HG03354 (cell line): ENCODE results near the gene OFD1.

Experiments used
- ATAC-seq: cut with Tn5 transposase; IDR thresholded peaks from one replicate; pipeline ENCODE4 v1.9.1; 2021; ENCODE audit warnings: mild to moderate bottlenecking; ENCODE audit not compliant: unreplicated experiment, poor library complexity, severe bottlenecking

Gene OFD1

DNA sequence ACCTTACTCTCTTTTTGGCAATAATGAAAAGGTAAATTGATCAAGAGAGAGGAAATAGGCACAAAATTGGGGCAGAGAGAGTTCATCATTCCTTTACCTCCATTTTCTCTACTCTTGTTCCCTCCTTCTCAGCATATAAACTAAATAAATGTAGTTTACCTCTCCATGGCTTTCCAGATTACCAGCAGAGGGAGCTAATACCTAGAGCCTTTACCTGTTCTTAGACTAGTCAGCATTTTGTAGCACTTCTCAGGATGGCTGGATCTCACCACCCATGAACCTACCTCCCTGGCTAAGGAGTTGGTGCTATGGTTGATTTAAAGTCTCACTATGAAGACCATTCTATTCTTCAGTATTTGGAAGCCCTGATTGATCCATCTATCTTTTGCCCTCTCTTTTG is 15.7 kb downstream of the OFD1 start:
- ATAC-seq: peak; percentile 40

DNA sequence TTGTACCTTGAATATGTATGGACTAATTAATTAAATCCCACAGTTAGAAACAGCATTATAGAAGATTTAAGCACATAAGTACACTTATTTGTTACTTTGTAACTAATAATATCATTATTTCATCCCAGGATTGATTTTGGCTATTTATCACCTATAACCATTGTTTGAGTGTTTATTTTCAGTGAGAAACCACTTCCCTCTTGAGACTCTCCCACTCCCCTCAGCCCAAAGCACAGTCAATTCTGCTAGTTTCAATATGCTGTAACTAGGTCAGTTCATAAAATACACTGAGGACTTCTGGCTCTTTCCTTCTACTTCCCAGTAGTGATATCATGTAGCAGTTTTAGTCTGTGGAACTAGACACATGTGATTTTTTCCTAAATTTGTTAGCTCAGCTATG is 16.3 kb downstream of the OFD1 start:
- peak; percentile 53 for ATAC-seq

DNA sequence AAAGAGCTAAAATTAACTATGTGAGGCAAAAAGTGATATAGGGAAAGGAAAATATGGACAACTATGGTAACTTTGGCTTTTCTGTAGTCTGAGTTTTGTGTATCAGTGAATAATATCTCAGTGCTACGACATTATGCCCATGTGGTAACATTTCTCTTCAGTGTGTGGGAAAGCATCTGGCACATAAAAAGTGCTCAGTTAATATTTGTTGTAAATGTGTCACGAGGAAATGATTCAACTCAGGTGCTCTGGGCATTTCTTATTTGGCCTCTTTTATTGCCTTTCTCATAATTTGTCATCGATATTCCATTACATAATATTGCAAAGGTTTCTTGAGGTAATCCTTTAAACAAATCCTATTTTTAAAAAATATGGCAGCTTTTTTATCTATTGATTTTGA is 17.6 kb downstream of the OFD1 start:
- no peak for ATAC-seq

DNA sequence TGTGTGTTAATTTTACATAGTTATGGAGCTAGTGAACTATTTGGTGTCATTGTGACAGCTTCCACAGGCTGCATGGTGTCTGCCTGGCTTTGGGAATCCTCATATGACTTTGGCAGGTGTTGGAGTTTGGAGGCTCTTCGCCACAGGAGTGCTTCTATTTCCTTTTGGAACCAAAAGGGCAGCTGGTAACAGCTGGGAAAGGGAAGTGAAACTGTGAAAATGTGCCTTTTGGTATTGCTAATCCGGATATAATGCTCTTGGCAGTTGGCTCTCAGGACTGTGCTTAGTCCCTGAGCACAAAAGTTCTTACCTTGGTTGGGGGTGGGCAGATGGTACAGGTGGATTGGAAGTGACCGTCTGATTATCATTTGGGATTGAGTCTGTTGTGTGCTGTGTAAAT is 18.1 kb downstream of the OFD1 start:
- peak; percentile 74 for ATAC-seq

DNA sequence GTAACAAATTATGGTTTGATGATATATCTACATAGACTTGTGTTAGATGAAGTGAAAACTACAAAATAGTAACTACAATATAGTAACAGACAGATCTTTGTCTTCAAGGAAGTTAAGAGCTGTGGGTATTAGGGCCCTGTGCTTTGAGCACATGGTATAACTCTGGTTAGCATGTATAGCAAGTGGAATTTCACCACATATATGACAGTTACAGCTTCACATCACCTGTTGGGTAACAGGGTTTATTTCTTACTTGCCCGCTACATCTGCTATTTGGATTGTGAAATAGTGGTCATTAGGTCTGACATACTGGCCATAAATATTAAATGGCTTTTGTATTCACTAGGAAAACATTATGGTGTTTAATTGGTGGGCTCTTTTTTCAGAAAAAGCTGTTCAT is 20.2 kb downstream of the OFD1 start:
- no peak for ATAC-seq

DNA sequence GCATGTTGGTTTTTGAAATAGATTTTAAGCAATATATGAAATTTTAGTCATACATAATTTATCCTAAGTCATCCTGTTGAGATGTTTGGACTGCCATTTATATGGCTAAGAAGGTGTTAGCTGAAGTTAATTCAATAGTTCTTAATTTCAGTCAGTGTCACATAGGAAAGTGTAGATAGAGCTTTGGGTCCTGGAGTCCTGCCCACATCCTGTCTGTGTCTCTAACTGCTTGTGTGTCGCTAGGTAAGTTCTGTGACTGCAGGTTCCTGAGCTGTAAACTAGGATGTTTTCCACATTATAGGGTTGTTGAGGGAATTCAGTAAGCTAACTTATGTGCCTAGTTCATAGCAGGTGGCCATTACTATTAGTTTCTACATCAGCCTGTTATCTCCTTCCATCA is 20.7 kb downstream of the OFD1 start:
- ATAC-seq: no peak

DNA sequence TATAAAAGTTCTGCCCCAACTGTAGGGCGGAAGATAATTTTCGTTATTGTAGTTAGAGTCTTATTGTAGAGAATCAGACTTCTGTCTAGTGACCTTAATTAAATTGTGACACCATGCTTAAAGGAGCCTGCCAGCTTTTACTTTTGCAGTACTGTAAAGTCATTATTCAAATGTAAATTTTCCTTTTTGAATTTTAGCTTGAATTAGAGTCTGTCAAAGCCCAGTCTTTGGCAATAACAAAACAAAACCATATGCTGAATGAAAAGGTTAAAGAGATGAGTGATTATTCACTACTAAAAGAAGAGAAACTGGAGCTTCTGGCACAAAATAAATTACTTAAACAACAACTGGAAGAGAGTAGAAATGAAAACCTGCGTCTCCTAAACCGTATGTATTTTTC is 21.8 kb downstream of the OFD1 start:
- ATAC-seq: no peak

DNA sequence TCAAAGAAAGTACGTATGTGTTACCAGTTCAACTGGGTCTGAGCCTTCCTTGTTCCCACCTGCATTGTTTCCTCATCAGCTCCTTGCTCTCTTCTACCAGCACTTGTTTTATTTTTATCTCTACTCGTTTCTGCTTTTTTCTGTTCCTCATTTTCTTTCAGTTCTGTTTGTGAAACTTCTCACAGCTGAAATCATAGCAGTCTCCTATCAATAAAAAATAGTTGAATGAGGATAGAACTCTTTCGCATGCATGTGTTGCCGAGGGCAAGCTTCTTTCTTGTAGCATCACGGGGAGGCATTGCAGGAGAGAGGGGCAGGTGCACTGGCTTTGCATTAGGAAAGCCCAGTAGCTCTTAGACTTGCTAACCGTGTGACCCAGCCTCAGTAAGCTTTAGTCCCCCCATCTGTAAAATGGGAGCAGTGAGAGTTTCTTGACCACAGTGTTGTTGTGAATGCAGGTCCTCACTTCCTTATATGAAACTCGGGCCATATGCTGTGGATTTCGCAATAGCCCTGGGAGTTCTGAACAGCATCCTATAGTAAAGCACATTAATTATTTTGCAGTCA is 24.7 kb downstream of the OFD1 start:
- peak; percentile 71 for ATAC-seq

DNA sequence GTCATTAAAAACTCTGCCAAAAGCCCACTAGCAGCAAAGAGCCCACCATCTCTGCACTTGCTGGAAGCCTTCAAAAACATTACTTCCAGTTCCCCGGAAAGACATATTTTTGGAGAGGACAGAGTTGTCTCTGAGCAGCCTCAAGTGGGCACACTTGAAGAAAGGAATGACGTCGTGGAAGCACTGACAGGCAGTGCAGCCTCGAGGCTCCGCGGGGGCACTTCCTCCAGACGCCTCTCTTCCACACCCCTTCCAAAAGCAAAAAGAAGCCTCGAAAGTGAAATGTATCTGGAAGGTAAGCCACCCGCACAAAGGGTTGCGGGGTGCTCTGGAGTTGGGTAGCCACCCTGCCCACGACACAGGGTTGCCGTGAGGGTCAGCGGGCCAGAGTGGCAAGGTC is 25.9 kb downstream of the OFD1 start:
- ATAC-seq: no peak

DNA sequence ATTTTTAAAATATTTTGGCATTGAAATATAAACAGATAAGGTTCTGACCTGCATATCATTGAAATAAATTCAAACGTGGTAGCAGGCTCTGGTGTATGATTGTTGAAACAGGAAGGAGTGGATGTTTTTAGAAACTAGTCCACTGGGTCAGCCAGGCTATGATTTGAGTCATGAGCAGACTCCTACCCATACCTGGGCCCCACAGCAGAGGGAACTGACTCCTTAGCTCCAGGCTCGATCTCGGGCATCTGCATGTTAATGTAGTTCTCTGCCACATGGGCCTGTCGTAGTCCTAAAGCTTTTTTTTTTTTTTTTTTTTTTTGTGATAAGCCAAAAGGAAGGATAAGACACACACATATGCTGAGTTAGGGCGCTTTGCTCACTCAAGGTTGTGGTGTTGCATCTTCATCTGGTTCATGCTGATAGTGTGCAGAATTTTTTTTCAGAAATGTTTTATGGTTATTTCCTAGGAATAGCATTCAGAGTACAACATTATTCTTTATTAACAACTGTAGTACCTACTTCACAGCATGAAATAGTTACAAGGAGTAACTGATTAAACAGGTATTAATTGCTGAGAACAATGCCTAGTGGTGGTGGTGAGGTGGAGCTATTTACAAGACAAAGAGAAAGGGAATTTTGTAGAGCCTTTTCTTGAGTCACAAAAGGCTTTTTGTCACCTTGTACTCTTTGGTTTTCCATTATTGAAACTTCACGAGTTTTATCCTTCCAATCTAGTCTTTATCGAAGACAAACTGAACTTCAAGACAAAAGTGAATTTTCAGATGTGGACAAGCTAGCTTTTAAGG is 27.3 kb downstream of the OFD1 start:
- peak; percentile 63 for ATAC-seq

DNA sequence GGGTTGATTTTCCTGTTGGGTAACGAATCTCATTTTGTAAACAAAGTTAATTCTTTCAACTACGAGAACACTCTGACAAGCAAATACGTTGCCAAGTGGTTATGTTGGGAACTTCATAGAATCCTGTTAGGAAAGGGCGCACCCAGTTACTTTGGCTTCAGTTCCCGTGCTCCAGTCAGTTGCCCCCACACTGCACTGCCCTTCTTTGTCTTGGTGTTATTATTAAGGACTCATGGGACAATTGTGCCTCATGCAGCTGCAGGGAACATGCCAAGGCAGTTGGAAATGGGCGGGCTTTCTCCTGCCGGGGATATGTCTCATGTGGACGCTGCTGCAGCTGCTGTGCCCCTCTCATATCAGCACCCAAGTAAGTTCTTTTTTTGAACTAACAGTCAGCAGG is 28.9 kb downstream of the OFD1 start:
- no peak for ATAC-seq

DNA sequence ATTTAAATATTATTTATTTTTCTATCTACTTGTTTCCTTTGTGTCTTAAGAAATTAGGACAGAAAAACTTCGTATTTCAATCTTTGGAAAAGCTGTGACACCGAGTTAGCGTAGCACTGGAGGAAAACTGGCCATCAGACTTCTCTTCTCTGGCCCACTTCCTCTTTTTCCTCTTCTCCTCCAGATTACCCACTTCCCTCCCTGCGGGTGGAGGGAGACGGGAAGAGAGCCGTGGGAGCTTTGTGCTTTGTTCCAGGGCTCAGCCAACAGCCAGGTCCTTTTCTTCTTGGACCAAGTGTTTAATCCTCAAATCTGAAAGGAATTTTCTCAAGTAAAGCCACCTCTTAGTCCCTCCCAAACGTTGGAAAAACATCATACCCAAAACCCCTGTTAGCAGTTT is 29.7 kb downstream of the OFD1 start:
- ATAC-seq: no peak

DNA sequence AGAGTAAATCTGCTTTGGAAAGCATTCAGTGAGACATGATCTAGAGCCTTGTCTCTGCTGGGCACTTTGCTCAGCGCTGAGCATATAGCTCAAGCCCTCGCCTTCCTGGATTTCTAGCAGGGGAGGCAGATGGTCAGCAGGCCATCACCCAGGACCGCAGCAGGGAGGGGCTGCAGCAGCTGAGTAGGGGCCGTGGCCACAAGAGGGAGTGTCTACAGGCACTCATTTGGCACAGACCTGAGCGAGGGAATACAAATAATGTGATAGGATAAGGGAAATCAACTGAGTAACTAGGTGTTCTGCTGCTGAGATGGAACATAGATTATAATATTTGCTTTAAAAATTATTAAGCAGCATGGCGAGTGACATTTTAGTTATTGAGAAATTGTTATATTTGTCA is 30.2 kb downstream of the OFD1 start:
- ATAC-seq: no peak

DNA sequence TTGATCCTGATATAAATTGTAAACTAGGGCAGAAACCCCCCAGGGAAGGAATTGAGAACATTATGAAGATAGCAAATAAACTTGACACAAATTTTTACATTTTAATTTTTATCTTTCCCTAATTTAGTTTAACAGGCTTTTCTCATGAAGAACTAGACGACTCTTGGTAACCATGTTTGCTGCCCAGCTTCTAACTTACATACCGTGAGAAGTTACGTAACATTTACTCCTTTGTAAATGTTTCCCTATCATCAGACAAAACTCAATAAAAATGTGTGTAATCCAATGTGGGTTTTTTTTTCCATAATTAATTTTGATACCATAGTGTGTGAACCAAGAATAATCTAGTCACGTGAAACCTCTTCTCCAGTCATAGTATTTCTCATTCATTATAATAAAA is 34.4 kb downstream of the OFD1 start:
- ATAC-seq: no peak

DNA sequence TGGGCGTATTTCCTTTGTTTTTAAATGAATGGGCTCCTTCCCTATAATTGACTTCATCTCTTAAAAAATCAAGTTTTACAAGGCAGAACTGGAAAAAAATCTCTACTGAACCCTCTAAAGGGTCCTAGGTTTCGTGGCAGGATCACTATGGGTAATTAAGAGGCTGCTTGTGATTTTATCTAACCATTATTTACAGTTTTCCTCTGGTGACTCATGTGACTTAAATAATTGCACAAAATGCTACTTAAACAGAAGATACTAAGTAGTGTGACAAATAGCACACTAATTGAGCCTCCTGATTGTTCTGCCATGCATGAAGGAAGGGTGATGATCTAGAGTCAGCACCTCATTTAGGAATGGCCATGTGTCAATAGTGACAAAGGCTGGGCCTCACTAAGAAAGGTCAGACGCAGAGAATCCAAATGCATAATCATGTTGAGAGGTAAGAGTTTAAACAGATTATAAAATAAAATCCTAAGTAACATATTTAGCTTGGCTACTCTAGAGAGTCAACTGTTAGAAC is 35.5 kb downstream of the OFD1 start:
- no peak for ATAC-seq

DNA sequence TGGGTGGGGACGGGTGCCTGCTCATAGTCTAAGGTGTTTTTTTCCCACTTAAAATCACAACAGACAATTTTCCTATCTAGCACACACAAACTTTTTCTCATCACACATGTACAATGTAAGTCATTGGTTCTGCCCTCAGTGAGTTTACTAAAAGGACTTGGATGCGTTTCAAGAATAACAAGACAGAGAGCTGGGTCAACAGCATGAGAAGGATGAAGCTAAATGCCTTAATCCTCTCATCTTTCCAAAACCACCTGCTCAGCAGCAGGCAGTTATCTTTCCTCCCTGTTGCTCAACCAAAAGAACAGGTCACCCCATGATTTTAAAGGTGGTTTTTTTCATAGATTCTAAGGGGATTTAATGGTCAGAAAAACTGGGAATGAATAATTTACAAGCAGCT is 40.1 kb downstream of the OFD1 start:
- ATAC-seq: no peak

DNA sequence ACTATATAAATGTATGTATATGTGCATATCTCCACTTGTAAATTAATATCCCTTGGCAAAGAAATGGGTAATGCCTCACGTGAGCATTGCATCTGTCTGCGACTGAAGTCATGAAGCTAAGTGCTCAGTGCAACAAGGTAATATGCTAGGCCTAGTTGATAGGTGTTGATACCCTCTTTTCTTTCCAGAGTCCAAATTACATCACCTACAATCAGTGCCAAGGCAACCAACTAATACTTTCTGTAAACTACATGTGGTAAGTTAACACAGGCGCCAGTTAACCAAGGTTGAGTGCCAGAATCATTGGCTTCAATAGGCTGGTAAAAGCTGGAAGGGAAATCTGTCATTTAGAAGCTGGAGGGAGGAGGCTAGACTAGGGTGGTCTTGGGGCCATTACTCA is 41.3 kb downstream of the OFD1 start:
- no peak for ATAC-seq

DNA sequence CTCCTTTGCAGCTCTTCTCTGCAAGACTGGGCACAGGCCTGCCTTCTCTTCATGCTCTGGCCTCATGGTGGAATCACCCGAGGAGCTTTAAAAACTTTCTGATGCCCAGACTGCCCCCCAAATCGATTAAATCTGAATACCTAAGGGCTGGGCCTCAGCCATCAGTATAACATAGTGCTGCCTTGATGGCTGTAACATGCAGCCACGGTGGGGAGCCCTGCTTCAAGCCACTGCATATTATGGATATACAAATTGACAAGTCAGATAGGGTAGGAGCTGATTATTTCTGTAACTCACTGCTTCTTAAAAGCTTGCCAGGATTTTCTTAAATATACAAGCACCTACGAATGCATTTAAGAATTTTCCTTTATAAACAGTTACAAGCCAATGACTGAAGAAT is 41.8 kb downstream of the OFD1 start:
- no peak for ATAC-seq

DNA sequence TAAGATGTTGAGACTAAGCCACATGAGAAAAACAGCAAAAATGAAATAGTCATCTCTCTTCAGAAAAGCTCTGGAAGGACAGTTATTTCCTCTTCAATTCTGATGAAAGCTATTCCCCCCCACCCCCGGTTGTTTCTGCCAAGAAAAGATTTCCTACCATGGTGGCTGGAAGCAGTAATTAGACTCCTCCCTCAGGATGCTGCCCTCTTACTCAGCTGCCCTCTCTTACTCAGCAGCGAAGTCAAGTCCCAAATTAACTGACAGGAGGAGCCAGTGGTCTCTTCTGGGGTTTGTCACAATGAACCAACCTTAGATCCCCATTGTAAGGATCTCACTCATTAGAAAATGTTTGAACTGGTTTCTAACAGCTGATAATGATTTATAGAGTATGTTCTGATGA is 44.4 kb downstream of the OFD1 start:
- ATAC-seq: no peak

DNA sequence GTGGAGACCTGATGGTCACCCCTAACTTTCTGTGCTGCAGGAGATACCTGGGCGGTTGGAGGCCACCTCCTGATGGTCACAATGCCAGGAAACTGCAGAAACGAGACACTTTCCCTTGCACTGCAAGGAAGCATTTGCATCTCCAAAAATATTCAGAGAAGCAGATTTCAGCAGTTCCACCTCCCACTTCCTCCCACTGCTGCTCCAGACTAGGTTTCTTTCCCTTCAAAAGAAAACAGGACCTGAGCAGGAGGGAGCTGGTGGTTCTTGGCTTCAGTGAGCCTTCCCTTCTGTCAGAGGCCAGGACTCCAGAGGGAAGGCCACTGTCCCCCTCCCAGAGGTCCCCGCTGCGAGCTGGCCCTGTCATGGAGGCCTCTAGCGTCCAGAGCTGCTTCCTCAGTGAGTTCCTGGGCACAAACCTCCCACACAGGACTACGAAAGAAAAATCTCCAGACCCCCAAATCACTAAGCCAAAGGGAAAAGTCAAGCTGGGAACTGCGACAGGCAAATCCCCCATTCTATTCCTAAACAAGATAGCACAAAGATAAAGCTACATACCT is 46.4 kb downstream of the OFD1 start:
- ATAC-seq: no peak

DNA sequence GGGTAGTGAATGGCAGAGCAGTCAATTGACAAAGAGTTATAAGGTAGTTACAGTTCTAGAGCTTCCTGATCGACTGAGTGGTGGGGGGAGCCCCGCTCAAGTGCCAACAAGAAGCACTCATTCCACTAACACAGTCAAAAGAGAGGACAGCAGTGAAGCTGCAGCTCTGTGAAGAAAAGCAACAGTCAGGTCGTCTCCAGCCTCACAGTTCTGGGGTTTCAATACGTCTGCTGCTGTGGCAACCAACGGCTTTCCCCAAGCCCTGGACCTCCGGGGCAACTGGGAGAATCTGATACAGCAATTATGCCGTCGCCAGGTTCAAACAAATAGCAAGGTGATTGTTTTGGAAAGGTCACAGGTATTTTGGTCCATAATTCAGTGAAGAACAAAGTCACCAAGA is 51.5 kb downstream of the OFD1 start:
- ATAC-seq: no peak
